Psoas muscle (tissue), 8 donors: ENCODE data around the gene PIGK. TPM values are rescaled to one million over a fixed set of nuclear protein-coding genes. Genes with fewer than 3 reads are reported as not detected.

ENCODE experiments used
- ATAC-seq, 4 donors: fragments of 200-7000 bp; cut with Tn5 transposase; one replicate each; pipeline ENCODE4 v1.9.1; 2020; ENCODE audit warnings: moderate library complexity in 3 of 4, mild to moderate bottlenecking in 2 of 4
- DNase-seq, 2 donors: peaks; one replicate each; pipeline ENCODE4 v3.0.0-alpha.2; 2020
- H3K27ac ChIP-seq: fragments of 200-600 bp; one replicate; pipeline ENCODE4 v1.8.0; 2022
- H3K27me3 ChIP-seq, 3 donors: fragments of 200-600 bp in 1 of 3; one replicate each; pipeline versions ENCODE4 v1.6.1 to v1.8.0; 2013 to 2022; ENCODE audit warnings: low read length in 2 of 3, mild to moderate bottlenecking in 2 of 3, moderate library complexity in 1 of 3; ENCODE audit not compliant: insufficient read depth in 3 of 3
- H3K36me3 ChIP-seq, 2 donors: fragments of 200-600 bp in 1 of 2; one replicate each; pipeline versions ENCODE4 v1.6.1 to v1.8.0; 2013 to 2022; ENCODE audit warnings: low read depth in 1 of 2, mild to moderate bottlenecking in 1 of 2, moderate library complexity in 1 of 2; ENCODE audit not compliant: insufficient read depth in 1 of 2
- H3K4me1 ChIP-seq: fragments of 200-600 bp; one replicate; pipeline ENCODE4 v1.8.0; 2022
- H3K4me3 ChIP-seq: fragments of 200-600 bp; one replicate; pipeline ENCODE4 v1.8.0; 2022; ENCODE audit warnings: mild to moderate bottlenecking
- H3K9me3 ChIP-seq: fragments of 200-600 bp; one replicate; pipeline ENCODE4 v1.8.0; 2022
- WGBS, 3 donors: extraction: QIAGEN DNeasy Blood & Tissue Kit; methylation state at CpG; one replicate each; pipeline versions ENCODE4 v1.1.6 to v1.1.7; 2013; 5-methylcytosine and 5-hydroxymethylcytosine counted together
- intact Hi-C, 2 donors: fragments of 100-400 bp; cut with DNase I; formaldehyde crosslinking; loops; one replicate each; pipeline versions ENCODE4 v1.11.0 to v1.14.2; 2022
- polyA plus RNA-seq, 3 donors: library from polyadenylated mRNA; stranded (reverse); fragments of 200-250 nt; gene quantifications; one replicate each; pipeline ENCODE4 v1.2.3, GENCODE V29; 2013
- total RNA-seq, 4 donors: library from RNA; stranded (reverse); fragmentation: NEBNext Ultra II Directional in 2 of 4; extraction: Animal tissue kit (Norgen Biotek cat#: 25700) in 2 of 4; gene quantifications; one replicate each; pipeline versions ENCODE4 v1.2.1 to v1.2.4, GENCODE V29; 2021 to 2023
- TF ChIP-seq, protein P1 (sequence below): fragments of 200-600 bp; IDR thresholded peaks from one replicate; pipeline ENCODE4 v1.8.0; 2022; ENCODE audit warnings: antibody characterized with exemption
- donor health status: healthy with polysubstance abuse.
- donor health status: DM: no; HTN: no; CAD: no; lungs with moderate emphysema.
- donor health status: Bipolar disorder and iron deficiency.
- donor health status: healthy.
- donor health status: DM: yes; HTN: yes; CAD: no.
- donor health status: DM: no; HTN: no; CAD: no.
- donor health status: DM: no; HTN: no; CAD: no.
- donor health status: DM: yes; HTN: yes; CAD: no.

Gene PIGK
- total and polyA plus RNA-seq, 7 donors: 4.8 to 13.2 (median 11.8) TPM

DNA sequence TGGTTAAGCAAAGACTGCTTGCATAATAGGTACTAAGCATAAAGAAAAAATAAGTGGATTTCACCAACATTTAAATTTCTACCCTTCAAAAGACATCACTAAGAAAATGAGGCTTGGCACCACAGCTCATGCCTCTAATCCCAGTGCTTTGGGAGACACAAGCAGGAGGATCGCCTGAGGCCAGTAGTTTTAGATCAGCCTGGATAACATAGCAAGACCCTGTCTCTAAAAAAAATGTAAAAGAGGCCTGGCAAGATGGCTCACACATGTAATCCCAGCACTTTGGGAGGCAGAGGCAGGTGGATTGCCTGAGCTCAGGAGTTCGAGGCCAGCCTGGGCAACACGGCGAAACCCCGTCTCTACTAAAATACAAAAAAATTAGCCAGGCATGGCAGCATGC lies 73.0 kb downstream of the PIGK start:
- ATAC-seq: no peak
- intact Hi-C loops: loop anchor here in 1 of 2 donors (5.0 to 10.0 kb wide), 2 partner anchors 536 to 991 kb away; partner anchors contain the start of gene ZZZ3
- TF ChIP-seq, protein P1, sequence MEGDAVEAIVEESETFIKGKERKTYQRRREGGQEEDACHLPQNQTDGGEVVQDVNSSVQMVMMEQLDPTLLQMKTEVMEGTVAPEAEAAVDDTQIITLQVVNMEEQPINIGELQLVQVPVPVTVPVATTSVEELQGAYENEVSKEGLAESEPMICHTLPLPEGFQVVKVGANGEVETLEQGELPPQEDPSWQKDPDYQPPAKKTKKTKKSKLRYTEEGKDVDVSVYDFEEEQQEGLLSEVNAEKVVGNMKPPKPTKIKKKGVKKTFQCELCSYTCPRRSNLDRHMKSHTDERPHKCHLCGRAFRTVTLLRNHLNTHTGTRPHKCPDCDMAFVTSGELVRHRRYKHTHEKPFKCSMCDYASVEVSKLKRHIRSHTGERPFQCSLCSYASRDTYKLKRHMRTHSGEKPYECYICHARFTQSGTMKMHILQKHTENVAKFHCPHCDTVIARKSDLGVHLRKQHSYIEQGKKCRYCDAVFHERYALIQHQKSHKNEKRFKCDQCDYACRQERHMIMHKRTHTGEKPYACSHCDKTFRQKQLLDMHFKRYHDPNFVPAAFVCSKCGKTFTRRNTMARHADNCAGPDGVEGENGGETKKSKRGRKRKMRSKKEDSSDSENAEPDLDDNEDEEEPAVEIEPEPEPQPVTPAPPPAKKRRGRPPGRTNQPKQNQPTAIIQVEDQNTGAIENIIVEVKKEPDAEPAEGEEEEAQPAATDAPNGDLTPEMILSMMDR: no peak
- no peak overlapping the region for H3K27ac ChIP-seq
- H3K27me3 ChIP-seq: no peaks in the 10 kb centered on the region
- H3K36me3 ChIP-seq: no peaks in the 10 kb centered on the region
- no peaks in the 10 kb centered on the region for H3K4me1 ChIP-seq
- DNase-seq: no peak
- H3K4me3 ChIP-seq: no peak overlapping the region
- H3K9me3 ChIP-seq: no peaks in the 10 kb centered on the region
- WGBS, 3 donors: 91 to 93% (median 91%) methylated on average over 5 of the region's 5 CpGs

DNA sequence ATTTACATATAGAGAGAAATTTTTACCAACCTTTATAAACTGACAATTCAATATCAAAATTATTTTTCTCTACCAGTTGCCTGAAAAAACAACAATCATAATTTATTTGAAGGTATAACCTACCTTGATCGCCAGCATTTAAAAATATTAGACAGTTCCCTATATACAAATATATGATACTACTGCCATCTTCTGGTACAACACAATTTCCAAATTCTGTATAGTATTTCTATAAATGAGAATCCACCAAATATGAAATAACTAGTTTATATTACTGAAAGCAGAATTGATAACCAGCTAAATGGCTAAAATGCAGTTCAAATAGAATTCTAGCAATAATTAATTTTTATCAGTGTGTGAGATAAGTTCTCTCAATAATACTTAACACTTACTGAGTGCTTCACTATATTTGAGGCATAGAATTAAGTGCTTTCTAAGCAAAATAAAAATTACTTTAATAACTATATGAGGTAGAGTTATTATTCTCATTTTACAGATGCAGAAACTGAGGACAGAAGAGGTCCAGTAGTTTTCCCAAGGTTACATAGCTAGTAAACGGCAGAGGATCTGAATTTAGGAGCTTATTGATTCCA lies 75.6 kb downstream of the PIGK start:
- no peaks in the 10 kb centered on the region for H3K27me3 ChIP-seq
- no peak overlapping the region for H3K27ac ChIP-seq
- no peak for DNase-seq
- H3K36me3 ChIP-seq: no peaks in the 10 kb centered on the region
- no peak overlapping the region for H3K4me3 ChIP-seq
- WGBS, 3 donors: 56 to 64% (median 61%) methylated on average over 2 of the region's 2 CpGs
- no peaks in the 10 kb centered on the region for H3K9me3 ChIP-seq
- TF ChIP-seq, protein P1: peak; percentile 32
- ATAC-seq: no peak
- H3K4me1 ChIP-seq: no peaks in the 10 kb centered on the region
- intact Hi-C loops: loop anchor here in 1 of 2 donors (10.0 kb wide), 1 partner anchor 989 kb away; no protein-coding TSS in a partner anchor

DNA sequence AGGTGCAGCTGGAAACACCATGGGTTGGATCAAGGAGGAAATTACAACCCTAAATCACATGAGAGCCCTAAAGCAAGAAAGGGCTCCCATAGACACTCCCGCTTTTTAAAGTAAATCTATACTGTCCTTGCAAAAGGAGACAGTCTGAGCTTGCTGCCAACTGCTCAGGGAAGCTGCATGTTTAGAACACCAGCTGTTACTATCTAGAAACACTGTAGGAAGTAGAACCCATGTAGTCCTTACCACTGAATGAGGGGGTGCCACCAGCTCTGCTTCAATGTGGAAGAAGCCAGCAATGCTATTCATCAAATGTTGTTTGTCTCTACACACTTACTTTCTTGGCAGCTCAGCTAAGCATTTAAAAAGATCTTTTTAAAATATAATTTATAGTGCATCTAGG lies 79.8 kb downstream of the PIGK start:
- 91 to 100% (median 92%) methylated on average over 1 of the region's 1 CpG for WGBS, 3 donors
- Histone ChIP-seq H3K27me3 (no peaks in the 10 kb centered on the region), H3K27ac (no peak overlapping the region), H3K36me3 (no peaks in the 10 kb centered on the region), H3K4me3 (no peak overlapping the region), H3K4me1 (no peaks in the 10 kb centered on the region), H3K9me3 (no peaks in the 10 kb centered on the region)
- TF ChIP-seq, protein P1: no peak
- DNase-seq (no peak), ATAC-seq (no peak)
- intact Hi-C loops: no loop called here

DNA sequence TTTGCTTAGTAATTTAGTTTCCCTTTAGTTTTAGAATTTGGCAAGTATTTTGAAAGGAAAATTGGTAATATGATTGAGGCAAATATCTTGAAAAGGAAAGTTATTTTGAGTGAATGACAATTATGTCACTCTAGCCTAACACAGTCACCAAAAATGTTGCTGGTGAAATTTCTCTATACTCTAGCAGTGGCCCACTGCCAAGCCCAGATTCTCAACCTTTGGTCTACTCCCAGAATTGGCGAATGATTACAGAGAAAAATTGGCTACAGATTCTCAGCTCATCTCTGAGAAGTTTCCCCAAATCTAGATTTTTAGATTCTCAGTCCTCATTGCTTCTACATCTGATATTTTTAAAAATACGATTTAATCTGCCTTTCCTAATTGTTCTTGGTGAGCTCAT lies 84.9 kb downstream of the PIGK start:
- DNase-seq (no peak), ATAC-seq (no peak)
- Histone ChIP-seq H3K9me3 (no peaks in the 10 kb centered on the region), H3K4me3 (no peak overlapping the region), H3K36me3 (no peaks in the 10 kb centered on the region), H3K27ac (no peak overlapping the region), H3K4me1 (no peaks in the 10 kb centered on the region), H3K27me3 (no peaks in the 10 kb centered on the region)
- 56 to 64% (median 57%) methylated on average over 2 of the region's 2 CpGs for WGBS, 3 donors
- TF ChIP-seq, protein P1: no peak
- intact Hi-C loops: no loop called here
